ENCODE data around the gene TEX101. TPM values are rescaled to one million over a fixed set of nuclear protein-coding genes. Genes with fewer than 3 reads are reported as not detected.
"Not testable (repeated sequence)": the region's sequence is repeated elsewhere in the genome, so short reads cannot be mapped to it uniquely, and the experiment has no call there.

TEX101 gene
- total RNA-seq, 1 donor from 2014 or later, result not detected

GRCh38 chr19:43441716-43442115 is 27.0 kb downstream of the TEX101 start:
- no peak for DNase-seq (ENCODE audit: low spot score)
- ATAC-seq, result no peak
- intact Hi-C loops (cut with DNase I), result no loop called here

- DNase-seq (ENCODE audit: low spot score); ATAC-seq; intact Hi-C loops (cut with DNase I): not testable (repeated sequence)
Measured at GRCh38 chr19:43444091-43444490, 29.4 kb downstream of the TEX101 start.

GRCh38 chr19:43444531-43445287 is 30.0 kb downstream of the TEX101 start:
- DNase-seq (ENCODE audit: low spot score) (no peak), ATAC-seq (no peak)
- intact Hi-C loops (cut with DNase I), result loop anchor here (5.0 kb wide), 1 partner anchor 78 kb away; no protein-coding TSS in a partner anchor

GRCh38 chr19:43445426-43445825 is 30.7 kb downstream of the TEX101 start:
- DNase-seq (ENCODE audit: low spot score) (no peak), ATAC-seq (no peak)
- intact Hi-C loops (cut with DNase I), result loop anchor here (5.0 kb wide), 1 partner anchor 77 kb away; no protein-coding TSS in a partner anchor

- ATAC-seq (peak; percentile 92), DNase-seq (ENCODE audit: low spot score) (peak; percentile 88)
- intact Hi-C loops (cut with DNase I), result loop anchor here (5.0 kb wide), 1 partner anchor 75 kb away; no protein-coding TSS in a partner anchor
Measured at GRCh38 chr19:43446746-43447489, 32.2 kb downstream of the TEX101 start.

GRCh38 chr19:43447655-43448054 is 33.0 kb downstream of the TEX101 start:
- intact Hi-C loops (cut with DNase I), result loop anchor here (5.0 kb wide), 1 partner anchor 75 kb away; no protein-coding TSS in a partner anchor
- ATAC-seq, result no peak

GRCh38 chr19:43450545-43450997 is 35.9 kb downstream of the TEX101 start:
- DNase-seq (ENCODE audit: low spot score) (no peak), ATAC-seq (peak; percentile 52)
- intact Hi-C loops (cut with DNase I), result no loop called here

More at GRCh38 chr19:43447655-43448054, 33.0 kb downstream of the TEX101 start:
- no peak for DNase-seq (ENCODE audit: low spot score)

GRCh38 chr19:43452582-43452981 is 37.9 kb downstream of the TEX101 start:
- DNase-seq (ENCODE audit: low spot score) (no peak), ATAC-seq (no peak)
- intact Hi-C loops (cut with DNase I), result no loop called here

GRCh38 chr19:43454031-43454430 is 39.3 kb downstream of the TEX101 start:
- intact Hi-C loops (cut with DNase I), result no loop called here
- DNase-seq (ENCODE audit: low spot score) (no peak), ATAC-seq (no peak)

GRCh38 chr19:43455321-43456113 is 40.8 kb downstream of the TEX101 start:
- DNase-seq (ENCODE audit: low spot score) (no peak), ATAC-seq (no peak)
- intact Hi-C loops (cut with DNase I), result no loop called here

- no peak for ATAC-seq
- DNase-seq (ENCODE audit: low spot score), result no peak
- intact Hi-C loops (cut with DNase I), result no loop called here
Measured at GRCh38 chr19:43457809-43458208, 43.1 kb downstream of the TEX101 start.

- intact Hi-C loops (cut with DNase I), result no loop called here
- ATAC-seq, result no peak
- no peak for DNase-seq (ENCODE audit: low spot score)
Measured at GRCh38 chr19:43460362-43461016, 45.8 kb downstream of the TEX101 start.

GRCh38 chr19:43461303-43461702 is 46.6 kb downstream of the TEX101 start:
- intact Hi-C loops (cut with DNase I), result no loop called here
- DNase-seq (ENCODE audit: low spot score) (no peak), ATAC-seq (no peak)

- intact Hi-C loops (cut with DNase I), result no loop called here
- ATAC-seq, result no peak
- no peak for DNase-seq (ENCODE audit: low spot score)
Measured at GRCh38 chr19:43462383-43462782, 47.7 kb downstream of the TEX101 start.

GRCh38 chr19:43462785-43463380 is 48.2 kb downstream of the TEX101 start:
- ATAC-seq, result no peak
- intact Hi-C loops (cut with DNase I), result no loop called here
- no peak for DNase-seq (ENCODE audit: low spot score)

GRCh38 chr19:43463381-43464133 is 48.9 kb downstream of the TEX101 start:
- ATAC-seq (peak; percentile 96), DNase-seq (ENCODE audit: low spot score) (peak; percentile 100)
- intact Hi-C loops (cut with DNase I), result no loop called here

GRCh38 chr19:43464134-43464775 is 49.6 kb downstream of the TEX101 start:
- intact Hi-C loops (cut with DNase I), result no loop called here
- DNase-seq (ENCODE audit: low spot score) (peak; percentile 93), ATAC-seq (peak; percentile 80)
